Panc1 (cell line): ENCODE measurements around the gene CACNA1E. TPM values are rescaled to one million over a fixed set of nuclear protein-coding genes. Genes with fewer than 3 reads are reported as not detected.

Experiments used
- ATAC-seq: fragments of 200-7000 bp; cut with Tn5 transposase; 2 replicates; pipeline ENCODE4 v1.9.1; 2020; ENCODE audit warnings: mild to moderate bottlenecking, moderate library complexity
- BruUV-seq: library from RNA; stranded (reverse); fragments of 400-500 nt; replicated peaks from 2 replicates; lab custom pipeline; 2021; lab: Mats Ljungman, UMichigan
- CTCF ChIA-PET: fragments of 300-600 bp; sonication (Branson Sonifier 250); formaldehyde crosslinking; loops from one replicate; lab custom pipeline; 2022; ENCODE audit warnings: antibody characterized with exemption; lab: Charles Lee
- POLR2A ChIA-PET: fragments of 300-600 bp; sonication (Branson Sonifier 250); formaldehyde crosslinking; loops from one replicate; lab custom pipeline; 2022; ENCODE audit warnings: antibody characterized with exemption; lab: Charles Lee
- DNase-seq: peaks from one replicate; pipeline ENCODE4 v3.0.0-alpha.2; 2010; ENCODE audit warnings: low read depth, low spot score
- H3K27ac ChIP-seq: 2 replicates; pipeline ENCODE4 v1.5.1; 2011; ENCODE audit warnings: mild to moderate bottlenecking, low read length, inconsistent platforms
- H3K27me3 ChIP-seq: fragments of 200-500 bp; sonication (Bioruptor generic); 2 replicates; pipeline ENCODE4 v1.6.0; 2014; ENCODE audit warnings: low read length, inconsistent platforms; ENCODE audit not compliant: control insufficient read depth, insufficient read depth
- H3K36me3 ChIP-seq: fragments of 200-500 bp; sonication (Bioruptor generic); 2 replicates; pipeline ENCODE4 v1.5.1; 2014; ENCODE audit warnings: inconsistent platforms, mild to moderate bottlenecking, low read length, moderate library complexity; ENCODE audit not compliant: control insufficient read depth, insufficient read depth
- H3K4me1 ChIP-seq: 2 replicates; pipeline ENCODE4 v1.5.1; 2011; ENCODE audit warnings: inconsistent platforms, mild to moderate bottlenecking, low read length, moderate library complexity; ENCODE audit not compliant: control insufficient read depth, insufficient read depth
- H3K4me3 ChIP-seq, 2 experiments: 2 replicates each; pipeline ENCODE4 v1.5.1; 2011 to 2012; ENCODE audit warnings: low read depth in 2 of 2, low read length in 2 of 2, mild to moderate bottlenecking in 2 of 2, inconsistent platforms in 1 of 2, moderate library complexity in 1 of 2
- H3K9me3 ChIP-seq: fragments of 200-500 bp; sonication (Bioruptor generic); 2 replicates; pipeline ENCODE4 v1.5.1; 2014; ENCODE audit warnings: low read depth, mild to moderate bottlenecking, inconsistent platforms, low read length, moderate library complexity; ENCODE audit not compliant: control insufficient read depth, insufficient read depth
- POLR2AphosphoS5 ChIP-seq: IDR thresholded peaks from 2 replicates; pipeline ENCODE4 v1.6.1; 2012; ENCODE audit warnings: mild to moderate bottlenecking, low read depth, low read length, moderate library complexity
- SIN3A ChIP-seq: IDR thresholded peaks from 2 replicates; pipeline ENCODE4 v1.6.1; 2012; ENCODE audit warnings: low read depth, mild to moderate bottlenecking, low read length, moderate library complexity, borderline replicate concordance; ENCODE audit not compliant: insufficient read depth
- TCF7L2 ChIP-seq: IDR thresholded peaks from 2 replicates; pipeline ENCODE4 v1.6.1; 2011; ENCODE audit warnings: mild to moderate bottlenecking, low read depth, low read length, inconsistent platforms
- in situ Hi-C: cut with HindIII; loops from 2 replicates; pipeline ENCODE4 v1.10.0; 2016; ENCODE audit warnings: low sequenced_read_pairs, low pct_unique_long_range_greater_than_20kb
- intact Hi-C: fragments of 100-400 bp; cut with micrococcal nuclease; formaldehyde crosslinking; loops from one replicate; pipeline ENCODE4 v1.10.0; 2022; ENCODE audit not compliant: unreplicated experiment
- total RNA-seq: library from RNA; stranded (reverse); gene quantifications from one replicate; pipeline ENCODE4 v1.2.1, GENCODE V29; 2021; ENCODE audit not compliant: unreplicated experiment
- TF ChIP-seq, protein P1 (sequence below): fragments of 450-650 bp; IDR thresholded peaks from 2 replicates; pipeline ENCODE4 v1.5.1; 2017; ENCODE audit warnings: mild to moderate bottlenecking
- TF ChIP-seq, protein P2 (sequence below), 2 experiments: IDR thresholded peaks; 2 replicates each; pipeline ENCODE4 v1.6.1; 2011 to 2012; ENCODE audit warnings: low read depth in 2 of 2, control low read depth in 1 of 2, low read length in 1 of 2, mild to moderate bottlenecking in 1 of 2, moderate library complexity in 1 of 2; ENCODE audit not compliant: insufficient read depth in 1 of 2

Gene CACNA1E
- total RNA-seq, 1 experiment from 2014 or later, result not detected

DNA sequence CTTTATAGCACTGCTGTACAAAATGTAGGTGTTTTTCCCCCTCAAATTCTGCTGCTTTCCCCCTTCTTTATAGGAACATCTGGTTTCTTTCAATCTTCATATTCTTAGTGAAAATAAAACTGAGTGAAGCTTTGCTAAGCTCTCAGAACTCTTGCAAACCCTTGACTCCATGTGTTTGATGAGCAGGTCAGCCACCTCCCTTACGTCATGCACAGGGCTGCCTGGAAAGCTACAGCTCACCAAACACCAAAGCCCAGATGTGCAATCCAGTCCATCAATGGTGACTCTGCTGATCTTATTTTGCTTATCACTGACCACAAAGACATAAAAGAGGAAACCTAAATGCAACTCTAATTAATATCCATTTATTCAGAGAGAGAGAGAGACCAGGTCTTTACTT is 5.5 kb downstream of the CACNA1E start:
- Histone ChIP-seq H3K4me1 (no peaks in the 10 kb centered on the region), H3K27me3 (peaks cover 32% of the 10 kb centered on the region), H3K36me3 (no peaks in the 10 kb centered on the region), H3K9me3 (no peaks in the 10 kb centered on the region), H3K27ac (no peak overlapping the region), H3K4me3 (no peak overlapping the region)
- intact Hi-C loops, result loop anchor here (5.0 kb wide), 1 partner anchor 578 kb away; no protein-coding TSS in a partner anchor
- TF ChIP-seq POLR2AphosphoS5, result no peak
- no peak for TF ChIP-seq SIN3A
- TF ChIP-seq TCF7L2, result no peak
- TF ChIP-seq, protein P1, sequence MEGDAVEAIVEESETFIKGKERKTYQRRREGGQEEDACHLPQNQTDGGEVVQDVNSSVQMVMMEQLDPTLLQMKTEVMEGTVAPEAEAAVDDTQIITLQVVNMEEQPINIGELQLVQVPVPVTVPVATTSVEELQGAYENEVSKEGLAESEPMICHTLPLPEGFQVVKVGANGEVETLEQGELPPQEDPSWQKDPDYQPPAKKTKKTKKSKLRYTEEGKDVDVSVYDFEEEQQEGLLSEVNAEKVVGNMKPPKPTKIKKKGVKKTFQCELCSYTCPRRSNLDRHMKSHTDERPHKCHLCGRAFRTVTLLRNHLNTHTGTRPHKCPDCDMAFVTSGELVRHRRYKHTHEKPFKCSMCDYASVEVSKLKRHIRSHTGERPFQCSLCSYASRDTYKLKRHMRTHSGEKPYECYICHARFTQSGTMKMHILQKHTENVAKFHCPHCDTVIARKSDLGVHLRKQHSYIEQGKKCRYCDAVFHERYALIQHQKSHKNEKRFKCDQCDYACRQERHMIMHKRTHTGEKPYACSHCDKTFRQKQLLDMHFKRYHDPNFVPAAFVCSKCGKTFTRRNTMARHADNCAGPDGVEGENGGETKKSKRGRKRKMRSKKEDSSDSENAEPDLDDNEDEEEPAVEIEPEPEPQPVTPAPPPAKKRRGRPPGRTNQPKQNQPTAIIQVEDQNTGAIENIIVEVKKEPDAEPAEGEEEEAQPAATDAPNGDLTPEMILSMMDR, result no peak
- TF ChIP-seq, protein P2, sequence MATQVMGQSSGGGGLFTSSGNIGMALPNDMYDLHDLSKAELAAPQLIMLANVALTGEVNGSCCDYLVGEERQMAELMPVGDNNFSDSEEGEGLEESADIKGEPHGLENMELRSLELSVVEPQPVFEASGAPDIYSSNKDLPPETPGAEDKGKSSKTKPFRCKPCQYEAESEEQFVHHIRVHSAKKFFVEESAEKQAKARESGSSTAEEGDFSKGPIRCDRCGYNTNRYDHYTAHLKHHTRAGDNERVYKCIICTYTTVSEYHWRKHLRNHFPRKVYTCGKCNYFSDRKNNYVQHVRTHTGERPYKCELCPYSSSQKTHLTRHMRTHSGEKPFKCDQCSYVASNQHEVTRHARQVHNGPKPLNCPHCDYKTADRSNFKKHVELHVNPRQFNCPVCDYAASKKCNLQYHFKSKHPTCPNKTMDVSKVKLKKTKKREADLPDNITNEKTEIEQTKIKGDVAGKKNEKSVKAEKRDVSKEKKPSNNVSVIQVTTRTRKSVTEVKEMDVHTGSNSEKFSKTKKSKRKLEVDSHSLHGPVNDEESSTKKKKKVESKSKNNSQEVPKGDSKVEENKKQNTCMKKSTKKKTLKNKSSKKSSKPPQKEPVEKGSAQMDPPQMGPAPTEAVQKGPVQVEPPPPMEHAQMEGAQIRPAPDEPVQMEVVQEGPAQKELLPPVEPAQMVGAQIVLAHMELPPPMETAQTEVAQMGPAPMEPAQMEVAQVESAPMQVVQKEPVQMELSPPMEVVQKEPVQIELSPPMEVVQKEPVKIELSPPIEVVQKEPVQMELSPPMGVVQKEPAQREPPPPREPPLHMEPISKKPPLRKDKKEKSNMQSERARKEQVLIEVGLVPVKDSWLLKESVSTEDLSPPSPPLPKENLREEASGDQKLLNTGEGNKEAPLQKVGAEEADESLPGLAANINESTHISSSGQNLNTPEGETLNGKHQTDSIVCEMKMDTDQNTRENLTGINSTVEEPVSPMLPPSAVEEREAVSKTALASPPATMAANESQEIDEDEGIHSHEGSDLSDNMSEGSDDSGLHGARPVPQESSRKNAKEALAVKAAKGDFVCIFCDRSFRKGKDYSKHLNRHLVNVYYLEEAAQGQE (IDR thresholded peaks at IDR 0.05; ENCODE audit: insufficient read depth in 1 of 2, low read depth in 2 of 2, low read length in 1 of 2), result no peak
- in situ Hi-C loops, result no loop called here
- DNase-seq (no peak), ATAC-seq (no peak)
- POLR2A ChIA-PET, result no interaction called here
- CTCF ChIA-PET, result no interaction called here
- BruUV-seq, result no TSS peak

DNA sequence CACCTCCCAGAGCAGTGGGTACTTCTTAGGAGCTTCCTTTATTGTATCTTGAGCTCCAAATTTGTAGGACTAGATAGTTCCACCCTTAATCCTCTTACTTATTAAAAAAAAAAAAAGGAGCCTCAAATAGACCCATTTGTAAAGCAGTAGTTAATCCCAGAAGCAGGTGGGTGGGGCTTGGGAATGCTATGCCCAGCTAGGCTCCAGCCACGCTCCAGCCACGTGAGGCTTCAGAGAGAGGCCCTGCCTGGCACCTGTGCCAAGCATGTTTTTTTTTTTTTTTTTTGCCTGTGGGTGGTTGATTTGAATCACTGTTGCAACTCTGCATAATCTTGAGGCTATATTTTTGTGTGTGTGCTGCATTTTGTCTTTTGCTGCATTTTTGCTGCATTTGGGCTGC is 7.0 kb downstream of the CACNA1E start:
- DNase-seq (no peak), ATAC-seq (no peak)
- intact Hi-C loops (no loop called here), in situ Hi-C loops (no loop called here)
- ChIA-PET CTCF (interaction anchor here (0.7 kb wide), 1 partner anchor 159 kb away, joined by 11 read pairs; no protein-coding TSS in a partner anchor), POLR2A (interaction anchor here (0.7 kb wide), 1 partner anchor 99 kb away, joined by 5 read pairs; no protein-coding TSS in a partner anchor)
- no TSS peak for BruUV-seq
- Histone ChIP-seq H3K4me1 (no peaks in the 10 kb centered on the region), H3K9me3 (no peaks in the 10 kb centered on the region), H3K27me3 (peaks cover 21% of the 10 kb centered on the region), H3K36me3 (no peaks in the 10 kb centered on the region), H3K4me3 (no peak overlapping the region), H3K27ac (no peak overlapping the region)
- TF ChIP-seq POLR2AphosphoS5, result no peak
- no peak for TF ChIP-seq SIN3A
- TF ChIP-seq TCF7L2, result no peak
- TF ChIP-seq, protein P1, result no peak
